GM13977 (cell line): ENCODE results near the gene AGAP1.

ENCODE experiments used
- DNase-seq: peaks from one replicate; pipeline ENCODE4 v3.0.0; 2012; ENCODE audit warnings: low spot score
- CTCF ChIP-seq: IDR thresholded peaks from 2 replicates; pipeline ENCODE4 v1.5.1; 2012; ENCODE audit warnings: mild to moderate bottlenecking, control low read depth; ENCODE audit not compliant: insufficient read depth; ENCODE audit errors: extremely low read depth, missing control alignments
- in situ Hi-C: fragments of 300-500 bp; cut with MboI; formaldehyde crosslinking; loops from one replicate; pipeline ENCODE4 v1.12.0; 2022; ENCODE audit warnings: low sequenced_read_pairs, low pct_unique_long_range_greater_than_20kb, mixed read lengths, inconsistent platforms; ENCODE audit not compliant: unreplicated experiment

The AGAP1 gene

GRCh38 chr2:235963853-235964577 is 470.2 kb downstream of the AGAP1 start:
- TF ChIP-seq CTCF, result no peak
- in situ Hi-C loops, result no loop called here
- DNase-seq, result no peak

GRCh38 chr2:235964787-235965390 is 471.0 kb downstream of the AGAP1 start:
- in situ Hi-C loops, result no loop called here
- no peak for TF ChIP-seq CTCF
- DNase-seq, result no peak

GRCh38 chr2:235966396-235966795 is 472.6 kb downstream of the AGAP1 start:
- TF ChIP-seq CTCF, result no peak
- in situ Hi-C loops, result no loop called here
- no peak for DNase-seq

GRCh38 chr2:235966932-235967757 is 473.3 kb downstream of the AGAP1 start:
- no peak for TF ChIP-seq CTCF
- in situ Hi-C loops, result no loop called here
- no peak for DNase-seq

- no peak for DNase-seq
- no peak for TF ChIP-seq CTCF
- in situ Hi-C loops, result no loop called here
These were observed 474.3 kb downstream of the AGAP1 start for GRCh38 chr2:235968155-235968554.

GRCh38 chr2:235968616-235969324 is 474.9 kb downstream of the AGAP1 start:
- in situ Hi-C loops, result no loop called here
- DNase-seq, result no peak
- no peak for TF ChIP-seq CTCF
